Calu3 (cell line): ENCODE results near the gene ZIC4. TPM values are rescaled to one million over a fixed set of nuclear protein-coding genes. Genes with fewer than 3 reads are reported as not detected.

Source experiments
- BruUV-seq: library from RNA; stranded (reverse); fragments of 400-500 nt; replicated peaks from 2 replicates; lab custom pipeline; 2021; lab: Mats Ljungman, UMichigan
- CTCF ChIA-PET: fragments of 300-600 bp; sonication (Branson Sonifier 250); formaldehyde crosslinking; loops from one replicate; lab custom pipeline; 2022; ENCODE audit warnings: antibody characterized with exemption; lab: Charles Lee
- DNase-seq: peaks from one replicate; pipeline ENCODE4 v3.0.0; 2022
- H3K27ac Mint-ChIP-seq: one replicate; pipeline ENCODE4 v1.8.0; 2022; ENCODE audit warnings: mixed read lengths; ENCODE audit not compliant: unreplicated experiment
- H3K27me3 Mint-ChIP-seq: one replicate; pipeline ENCODE4 v1.8.0; 2022; ENCODE audit warnings: mixed read lengths; ENCODE audit not compliant: unreplicated experiment
- H3K36me3 Mint-ChIP-seq: one replicate; pipeline ENCODE4 v1.8.0; 2022; ENCODE audit warnings: mild to moderate bottlenecking, moderate library complexity, mixed read lengths; ENCODE audit not compliant: insufficient read depth, unreplicated experiment
- H3K4me1 Mint-ChIP-seq: one replicate; pipeline ENCODE4 v1.8.0; 2022; ENCODE audit warnings: mild to moderate bottlenecking, low read depth, mixed read lengths; ENCODE audit not compliant: unreplicated experiment
- H3K4me3 Mint-ChIP-seq: one replicate; pipeline ENCODE4 v1.8.0; 2022; ENCODE audit warnings: mild to moderate bottlenecking, low read depth, moderate library complexity, mixed read lengths; ENCODE audit not compliant: unreplicated experiment
- H3K9me3 Mint-ChIP-seq: one replicate; pipeline ENCODE4 v1.8.0; 2022; ENCODE audit warnings: low read depth, mixed read lengths; ENCODE audit not compliant: unreplicated experiment
- CTCF ChIP-seq: fragments of 200-600 bp; IDR thresholded peaks from one replicate; pipeline ENCODE4 v1.8.0; 2022; ENCODE audit warnings: antibody characterized with exemption; ENCODE audit not compliant: unreplicated experiment
- intact Hi-C: fragments of 100-400 bp; cut with micrococcal nuclease; formaldehyde crosslinking; loops from one replicate; pipeline ENCODE4 v1.10.0; 2022; ENCODE audit not compliant: unreplicated experiment
- total RNA-seq: library from RNA; stranded (reverse); gene quantifications from 2 replicates; pipeline ENCODE4 v1.2.3, GENCODE V29; 2022

The ZIC4 gene
- total RNA-seq, 1 experiment from 2014 or later = not detected

- Mint-ChIP-seq H3K27me3 (no peaks in the 10 kb centered on the region), H3K4me1 (peaks cover 10% of the 10 kb centered on the region), H3K9me3 (peaks cover 6% of the 10 kb centered on the region), H3K36me3 (peaks cover 10% of the 10 kb centered on the region), H3K4me3 (no peak overlapping the region), H3K27ac (no peak overlapping the region)
- TF ChIP-seq CTCF = no peak
- intact Hi-C loops = no loop called here
- CTCF ChIA-PET = interaction anchor here (1.1 kb wide), 1 partner anchor 246 kb away, joined by 5 read pairs; no protein-coding TSS in a partner anchor
- no TSS peak for BruUV-seq
- DNase-seq = no peak
Measured at GRCh38 chr3:147394884-147395225, 11.5 kb downstream of the ZIC4 start.

- BruUV-seq = no TSS peak
- DNase-seq = no peak
- Mint-ChIP-seq H3K9me3 (peaks cover 10% of the 10 kb centered on the region), H3K4me1 (peaks cover 6% of the 10 kb centered on the region), H3K27ac (no peak overlapping the region), H3K27me3 (no peaks in the 10 kb centered on the region), H3K4me3 (no peak overlapping the region), H3K36me3 (peaks cover 9% of the 10 kb centered on the region)
- intact Hi-C loops = no loop called here
- TF ChIP-seq CTCF = no peak
- CTCF ChIA-PET = interaction anchor here (0.7 to 1.1 kb wide), 3 partner anchors 247 to 1771 kb away, joined by 5 to 9 read pairs (median 5); no protein-coding TSS in a partner anchor
Measured at GRCh38 chr3:147393943-147394883, 12.1 kb downstream of the ZIC4 start.

DNA sequence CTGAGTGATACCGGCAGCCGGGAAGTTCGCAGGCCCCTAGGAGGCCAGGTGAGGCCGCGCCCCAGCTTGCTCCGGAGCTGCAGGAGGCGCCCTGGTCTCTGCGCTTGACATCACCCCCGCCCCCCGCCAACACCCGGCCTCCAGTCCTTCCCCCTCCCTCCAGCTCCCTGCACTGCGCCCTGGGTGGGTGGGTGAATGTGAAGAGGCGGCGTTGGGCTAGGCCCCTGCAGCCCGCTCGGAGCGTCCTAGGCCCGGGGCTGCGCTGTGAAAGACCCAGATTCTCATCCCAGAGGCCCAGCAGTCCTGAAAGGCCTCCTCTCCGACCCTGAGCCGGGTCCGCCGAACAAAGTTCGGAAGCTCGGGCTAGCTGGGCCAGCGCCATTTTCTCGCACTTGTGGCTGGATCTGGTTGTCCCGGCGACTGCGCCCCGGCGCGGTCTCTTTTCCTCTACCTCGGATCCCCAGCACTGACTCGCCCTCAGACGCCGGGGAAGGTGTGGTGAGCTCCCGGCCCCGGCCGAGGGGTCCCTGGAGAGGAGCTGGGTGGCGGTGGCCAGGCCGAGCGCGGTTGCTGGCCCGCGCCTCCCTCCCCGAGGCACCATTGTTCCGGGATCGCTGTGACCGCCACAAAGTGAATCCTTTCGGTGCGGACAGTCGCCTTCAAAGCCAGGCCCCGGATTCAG is 12.9 kb downstream of the ZIC4 start:
- no TSS peak for BruUV-seq
- Mint-ChIP-seq H3K27me3 (no peaks in the 10 kb centered on the region), H3K4me3 (no peak overlapping the region), H3K27ac (no peak overlapping the region), H3K36me3 (peaks cover 4% of the 10 kb centered on the region), H3K4me1 (no peaks in the 10 kb centered on the region), H3K9me3 (peaks cover 10% of the 10 kb centered on the region)
- no peak for DNase-seq
- CTCF ChIA-PET = no interaction called here
- no peak for TF ChIP-seq CTCF
- intact Hi-C loops = no loop called here

GRCh38 chr3:147392625-147392946 is 13.8 kb downstream of the ZIC4 start:
- Mint-ChIP-seq H3K27me3 (no peaks in the 10 kb centered on the region), H3K4me3 (no peak overlapping the region)
- no TSS peak for BruUV-seq

More at GRCh38 chr3:147392625-147392946, 13.8 kb downstream of the ZIC4 start:
- Mint-ChIP-seq H3K27ac (no peak overlapping the region), H3K9me3 (peaks cover 12% of the 10 kb centered on the region), H3K36me3 (peaks cover 4% of the 10 kb centered on the region), H3K4me1 (no peaks in the 10 kb centered on the region)
- no peak for DNase-seq
- TF ChIP-seq CTCF = no peak
- CTCF ChIA-PET = no interaction called here
- intact Hi-C loops = no loop called here
